ENCODE results near the gene OCSTAMP.

OCSTAMP gene

DNA sequence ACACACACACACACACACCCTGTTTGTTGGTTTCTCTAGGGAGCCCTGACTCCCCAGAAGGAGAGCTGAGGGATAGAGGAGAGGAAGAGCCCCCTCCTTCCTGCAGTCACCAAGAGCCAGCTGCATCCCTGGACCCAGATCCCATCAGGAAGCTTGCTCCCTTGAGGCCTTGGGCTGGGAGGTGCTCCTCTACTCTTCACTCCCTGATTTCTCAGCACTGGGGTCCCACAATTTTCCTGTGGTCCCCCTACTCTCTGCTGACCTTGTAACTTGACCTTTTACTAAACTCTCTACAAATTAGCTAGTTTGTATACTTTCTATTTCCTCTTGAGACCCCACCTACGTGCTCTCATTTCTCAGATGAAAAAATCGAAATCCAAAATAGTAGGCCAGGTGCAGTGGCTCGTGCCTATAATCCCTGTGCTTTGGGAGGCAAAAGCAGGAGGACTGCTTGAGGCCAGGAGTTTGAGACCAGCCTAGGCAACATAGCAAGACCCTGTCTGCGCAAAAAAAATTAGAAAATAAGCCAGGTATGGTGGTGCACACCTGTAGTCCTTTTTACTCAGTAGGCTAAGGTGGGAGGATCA lies 5.0 kb upstream of the OCSTAMP start:
- no peaks in the 10 kb centered on the region for H3K36me3 ChIP-seq (ENCODE audit: low read depth)
- TF ChIP-seq, protein P1, sequence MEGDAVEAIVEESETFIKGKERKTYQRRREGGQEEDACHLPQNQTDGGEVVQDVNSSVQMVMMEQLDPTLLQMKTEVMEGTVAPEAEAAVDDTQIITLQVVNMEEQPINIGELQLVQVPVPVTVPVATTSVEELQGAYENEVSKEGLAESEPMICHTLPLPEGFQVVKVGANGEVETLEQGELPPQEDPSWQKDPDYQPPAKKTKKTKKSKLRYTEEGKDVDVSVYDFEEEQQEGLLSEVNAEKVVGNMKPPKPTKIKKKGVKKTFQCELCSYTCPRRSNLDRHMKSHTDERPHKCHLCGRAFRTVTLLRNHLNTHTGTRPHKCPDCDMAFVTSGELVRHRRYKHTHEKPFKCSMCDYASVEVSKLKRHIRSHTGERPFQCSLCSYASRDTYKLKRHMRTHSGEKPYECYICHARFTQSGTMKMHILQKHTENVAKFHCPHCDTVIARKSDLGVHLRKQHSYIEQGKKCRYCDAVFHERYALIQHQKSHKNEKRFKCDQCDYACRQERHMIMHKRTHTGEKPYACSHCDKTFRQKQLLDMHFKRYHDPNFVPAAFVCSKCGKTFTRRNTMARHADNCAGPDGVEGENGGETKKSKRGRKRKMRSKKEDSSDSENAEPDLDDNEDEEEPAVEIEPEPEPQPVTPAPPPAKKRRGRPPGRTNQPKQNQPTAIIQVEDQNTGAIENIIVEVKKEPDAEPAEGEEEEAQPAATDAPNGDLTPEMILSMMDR (IDR thresholded peaks at IDR 0.05; ENCODE audit: poor library complexity, severe bottlenecking), result no peak
- DNase-seq (ENCODE audit: low spot score), result no peak
- H3K27ac ChIP-seq (ENCODE audit: poor library complexity, severe bottlenecking), result no peak overlapping the region
- ATAC-seq (ENCODE audit: low read depth), result no peak
- H3K9me3 ChIP-seq (ENCODE audit: severe bottlenecking), result no peaks in the 10 kb centered on the region
- H3K4me3 ChIP-seq (ENCODE audit: severe bottlenecking), result no peak overlapping the region
- no peaks in the 10 kb centered on the region for H3K4me1 ChIP-seq (ENCODE audit: insufficient read depth, poor library complexity, severe bottlenecking)
- H3K27me3 ChIP-seq (ENCODE audit: insufficient read depth, poor library complexity, severe bottlenecking), result peaks cover 3% of the 10 kb centered on the region

GRCh38 chr20:46554828-46555227 lies 4.4 kb upstream of the OCSTAMP start:
- Histone ChIP-seq H3K4me3 (ENCODE audit: severe bottlenecking) (no peak overlapping the region), H3K36me3 (ENCODE audit: low read depth) (no peaks in the 10 kb centered on the region), H3K4me1 (ENCODE audit: insufficient read depth, poor library complexity, severe bottlenecking) (no peaks in the 10 kb centered on the region), H3K9me3 (ENCODE audit: severe bottlenecking) (no peaks in the 10 kb centered on the region), H3K27me3 (ENCODE audit: insufficient read depth, poor library complexity, severe bottlenecking) (peaks cover 7% of the 10 kb centered on the region), H3K27ac (ENCODE audit: poor library complexity, severe bottlenecking) (no peak overlapping the region)
- DNase-seq (ENCODE audit: low spot score), result no peak
- TF ChIP-seq, protein P1 (IDR thresholded peaks at IDR 0.05; ENCODE audit: poor library complexity, severe bottlenecking), result no peak
- no peak for ATAC-seq (ENCODE audit: low read depth)

DNA sequence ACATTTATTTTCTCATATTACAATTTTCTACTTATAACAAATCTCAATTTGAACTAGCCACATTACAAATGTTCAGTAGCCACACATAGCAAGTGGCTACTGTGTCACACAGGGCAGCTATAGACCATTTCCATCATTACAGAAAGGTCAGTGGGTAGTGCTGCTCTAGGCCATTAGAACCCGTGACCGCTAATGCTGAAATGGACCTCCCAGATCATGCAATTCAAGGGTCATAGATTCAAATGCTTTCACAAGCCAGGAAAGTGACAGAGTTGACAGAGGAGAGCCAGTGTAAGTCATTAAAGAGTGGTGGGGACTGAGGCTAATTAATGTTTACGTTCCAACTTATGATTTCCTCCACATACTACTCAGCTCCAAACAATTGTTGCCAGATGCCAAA lies 3.5 kb upstream of the OCSTAMP start:
- DNase-seq (ENCODE audit: low spot score) (no peak), ATAC-seq (ENCODE audit: low read depth) (no peak)
- Histone ChIP-seq H3K9me3 (ENCODE audit: severe bottlenecking) (no peaks in the 10 kb centered on the region), H3K4me3 (ENCODE audit: severe bottlenecking) (no peak overlapping the region), H3K27ac (ENCODE audit: poor library complexity, severe bottlenecking) (no peak overlapping the region), H3K4me1 (ENCODE audit: insufficient read depth, poor library complexity, severe bottlenecking) (no peaks in the 10 kb centered on the region), H3K36me3 (ENCODE audit: low read depth) (no peaks in the 10 kb centered on the region), H3K27me3 (ENCODE audit: insufficient read depth, poor library complexity, severe bottlenecking) (peaks cover 7% of the 10 kb centered on the region)
- TF ChIP-seq, protein P1 (IDR thresholded peaks at IDR 0.05; ENCODE audit: poor library complexity, severe bottlenecking), result no peak

DNA sequence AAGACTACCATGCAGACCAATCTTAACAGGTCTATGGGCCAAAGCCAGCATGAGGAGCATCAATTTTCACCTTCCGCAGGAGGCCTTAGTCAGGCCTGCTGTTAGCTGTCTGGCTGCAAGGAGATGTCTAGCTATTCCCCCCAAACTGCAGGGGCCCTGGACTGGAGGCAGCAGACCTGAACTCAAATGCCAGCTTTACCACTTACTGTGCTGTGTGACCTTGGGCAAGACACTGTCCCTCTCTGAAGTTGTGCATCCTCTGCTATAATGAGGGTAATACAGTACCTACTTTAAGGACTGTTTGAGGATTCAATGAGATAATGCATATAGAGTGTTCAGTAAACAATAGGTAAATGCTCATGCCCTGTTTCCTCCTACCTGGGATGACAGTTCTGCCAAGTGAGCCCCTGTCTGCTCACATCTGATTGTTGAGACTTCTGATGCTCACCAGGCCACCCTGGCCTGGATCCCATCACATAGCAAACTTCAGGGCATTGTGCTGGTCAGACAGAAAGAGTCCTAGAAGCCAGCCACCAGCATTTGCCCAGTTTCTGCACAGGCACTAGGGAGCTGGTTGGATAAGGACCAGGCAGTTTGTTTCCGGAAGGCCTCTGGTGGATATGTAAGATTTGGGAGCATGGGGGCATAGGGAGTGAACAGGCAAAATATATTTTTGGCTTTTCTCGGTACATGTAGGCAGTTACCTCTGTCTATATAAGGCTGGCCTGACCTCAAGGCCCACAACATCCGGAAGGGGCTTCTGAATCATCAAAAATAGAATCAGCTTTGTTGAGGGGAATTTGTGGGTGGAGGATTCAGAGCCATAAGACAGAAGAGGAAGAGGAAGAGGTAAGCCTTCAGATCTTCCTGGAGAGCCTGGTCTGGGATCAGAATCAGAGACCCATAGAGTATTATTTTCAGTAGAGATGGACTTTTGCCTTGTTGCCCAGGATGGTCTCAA lies 2.3 kb upstream of the OCSTAMP start:
- no peaks in the 10 kb centered on the region for H3K36me3 ChIP-seq (ENCODE audit: low read depth)
- no peaks in the 10 kb centered on the region for H3K9me3 ChIP-seq (ENCODE audit: severe bottlenecking)
- no peaks in the 10 kb centered on the region for H3K4me1 ChIP-seq (ENCODE audit: insufficient read depth, poor library complexity, severe bottlenecking)
- H3K27ac ChIP-seq (ENCODE audit: poor library complexity, severe bottlenecking), result no peak overlapping the region
- DNase-seq (ENCODE audit: low spot score) (no peak), ATAC-seq (ENCODE audit: low read depth) (no peak)
- TF ChIP-seq, protein P1 (IDR thresholded peaks at IDR 0.05; ENCODE audit: poor library complexity, severe bottlenecking), result no peak
- H3K4me3 ChIP-seq (ENCODE audit: severe bottlenecking), result no peak overlapping the region
- peaks cover 7% of the 10 kb centered on the region for H3K27me3 ChIP-seq (ENCODE audit: insufficient read depth, poor library complexity, severe bottlenecking)

All from RWPE2 (cell line).